ENCODE data around the gene HDHD5.

HDHD5 gene

DNA sequence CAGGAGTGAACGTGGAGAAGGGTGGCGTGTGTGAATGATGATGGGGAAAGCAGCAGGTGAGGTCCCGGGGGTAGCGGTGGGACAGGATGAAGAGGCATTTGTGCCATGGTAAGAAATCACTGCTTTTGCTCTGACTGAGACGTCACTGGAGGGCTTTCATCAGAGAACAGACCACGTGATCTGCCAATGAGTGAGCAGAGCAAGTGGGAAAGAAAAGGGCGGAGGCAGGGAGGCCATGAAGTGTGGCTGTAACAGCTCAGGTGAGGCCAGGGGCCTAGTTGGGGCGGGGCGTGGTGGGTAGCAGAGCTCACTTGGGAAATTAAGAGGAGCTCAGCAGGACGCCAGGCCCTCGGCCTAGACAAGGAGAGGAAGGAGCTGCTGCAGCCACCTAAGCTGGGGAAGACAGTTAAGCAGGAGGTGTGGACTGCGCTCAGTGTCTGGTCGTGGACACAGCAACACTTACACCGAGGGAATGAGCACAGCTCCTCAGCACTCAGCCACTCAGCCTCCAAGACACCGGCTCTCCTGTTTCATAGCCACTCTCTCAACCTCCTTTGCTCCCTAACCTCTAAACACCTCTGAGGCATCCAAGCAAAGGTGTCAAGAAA is 23.8 kb downstream of the HDHD5 start:
- Histone ChIP-seq H3K36me3 (ENCODE audit: control insufficient read depth in 1 of 2, insufficient read depth in 2 of 2, low read length in 2 of 2) (peaks cover 10 to 30% of the 10 kb centered on the region in 2 donors), H3K27me3 (ENCODE audit: low read depth, low read length) (no peaks in the 10 kb centered on the region), H3K4me1 (ENCODE audit: control insufficient read depth in 1 of 2, insufficient read depth in 2 of 2, low read length in 2 of 2) (no peaks in the 10 kb centered on the region), H3K9me3 (ENCODE audit: control insufficient read depth in 1 of 2, low read length in 2 of 2) (no peaks in the 10 kb centered on the region), H3K4me3 (ENCODE audit: low read depth in 1 of 2, low read length in 2 of 2) (no peak overlapping the region), H3K27ac (ENCODE audit: low read length) (no peak overlapping the region)

DNA sequence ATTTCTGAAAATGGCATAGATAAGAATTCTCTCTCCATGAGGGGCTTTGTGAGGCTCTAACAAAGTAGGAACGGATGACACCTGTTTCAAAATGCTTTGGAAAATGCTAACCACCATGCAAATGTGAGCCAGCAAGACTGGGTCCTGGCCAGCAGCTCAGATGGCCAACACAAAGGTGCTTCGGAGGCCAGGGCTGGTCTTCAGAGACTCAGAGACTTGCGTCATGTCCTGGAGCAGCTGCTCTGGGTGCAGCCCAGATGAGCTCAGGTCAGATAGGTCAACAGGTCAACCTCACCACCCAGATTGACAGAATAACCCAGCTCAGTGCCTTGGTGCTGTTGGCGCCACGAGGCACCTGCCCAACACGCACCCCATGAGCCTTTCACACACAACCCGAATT is 25.9 kb downstream of the HDHD5 start:
- peaks cover 0 to 12% of the 10 kb centered on the region in 2 donors for H3K36me3 ChIP-seq (ENCODE audit: control insufficient read depth in 1 of 2, insufficient read depth in 2 of 2, low read length in 2 of 2)
- H3K27me3 ChIP-seq (ENCODE audit: low read depth, low read length), result no peaks in the 10 kb centered on the region
- no peak overlapping the region for H3K27ac ChIP-seq (ENCODE audit: low read length)
- H3K9me3 ChIP-seq (ENCODE audit: control insufficient read depth in 1 of 2, low read length in 2 of 2), result no peaks in the 10 kb centered on the region
- H3K4me1 ChIP-seq (ENCODE audit: control insufficient read depth in 1 of 2, insufficient read depth in 2 of 2, low read length in 2 of 2), result no peaks in the 10 kb centered on the region
- no peak overlapping the region for H3K4me3 ChIP-seq (ENCODE audit: low read depth in 1 of 2, low read length in 2 of 2)

DNA sequence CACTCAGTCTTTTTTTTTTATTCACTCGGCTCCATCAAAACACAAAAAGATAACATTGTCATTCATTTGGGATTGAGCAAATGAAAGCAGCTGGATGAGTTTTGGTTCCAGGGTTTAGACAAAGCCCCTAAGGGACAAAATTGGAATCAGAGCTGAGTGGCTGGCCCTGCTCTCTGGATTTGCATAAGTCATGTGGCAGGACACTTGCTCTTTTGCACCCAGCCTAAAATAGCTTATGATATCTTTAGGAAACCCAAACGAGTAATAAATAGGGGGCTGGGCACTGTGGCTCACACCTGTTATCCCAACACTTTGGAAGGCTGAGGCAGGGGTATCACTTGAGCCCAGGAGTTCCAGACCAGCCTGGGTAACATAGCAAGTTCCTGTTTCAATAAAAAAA is 27.0 kb downstream of the HDHD5 start:
- H3K27ac ChIP-seq (ENCODE audit: low read length), result no peak overlapping the region
- H3K9me3 ChIP-seq (ENCODE audit: control insufficient read depth in 1 of 2, low read length in 2 of 2), result no peaks in the 10 kb centered on the region
- no peak overlapping the region for H3K4me3 ChIP-seq (ENCODE audit: low read depth in 1 of 2, low read length in 2 of 2)
- H3K36me3 ChIP-seq (ENCODE audit: control insufficient read depth in 1 of 2, insufficient read depth in 2 of 2, low read length in 2 of 2), result peaks cover 0 to 2% of the 10 kb centered on the region in 2 donors
- no peaks in the 10 kb centered on the region for H3K4me1 ChIP-seq (ENCODE audit: control insufficient read depth in 1 of 2, insufficient read depth in 2 of 2, low read length in 2 of 2)
- H3K27me3 ChIP-seq (ENCODE audit: low read depth, low read length), result no peaks in the 10 kb centered on the region

DNA sequence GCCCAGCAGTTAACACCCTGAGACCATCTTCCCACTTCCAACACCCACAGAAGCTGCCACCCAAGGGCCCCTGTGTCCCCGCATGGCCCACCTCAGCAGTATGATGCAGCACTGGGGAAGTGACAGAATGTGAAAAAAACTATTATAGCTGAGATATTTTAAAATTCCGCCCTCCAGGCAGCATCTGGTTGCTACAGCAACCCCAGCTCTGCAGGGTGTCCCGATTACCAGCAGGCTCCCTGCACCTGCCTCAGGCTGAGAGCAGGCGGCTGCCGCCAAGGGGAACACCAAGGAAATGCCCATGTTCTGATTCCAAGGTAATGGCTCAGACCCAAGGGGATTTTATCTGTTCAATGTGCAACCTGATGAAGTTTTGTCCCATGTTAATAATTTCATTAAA is 27.4 kb downstream of the HDHD5 start:
- H3K27me3 ChIP-seq (ENCODE audit: low read depth, low read length), result no peaks in the 10 kb centered on the region
- no peak overlapping the region for H3K4me3 ChIP-seq (ENCODE audit: low read depth in 1 of 2, low read length in 2 of 2)
- no peaks in the 10 kb centered on the region for H3K4me1 ChIP-seq (ENCODE audit: control insufficient read depth in 1 of 2, insufficient read depth in 2 of 2, low read length in 2 of 2)
- H3K27ac ChIP-seq (ENCODE audit: low read length), result no peak overlapping the region
- no peaks in the 10 kb centered on the region for H3K9me3 ChIP-seq (ENCODE audit: control insufficient read depth in 1 of 2, low read length in 2 of 2)
- no peaks in the 10 kb centered on the region for H3K36me3 ChIP-seq (ENCODE audit: control insufficient read depth in 1 of 2, insufficient read depth in 2 of 2, low read length in 2 of 2)

DNA sequence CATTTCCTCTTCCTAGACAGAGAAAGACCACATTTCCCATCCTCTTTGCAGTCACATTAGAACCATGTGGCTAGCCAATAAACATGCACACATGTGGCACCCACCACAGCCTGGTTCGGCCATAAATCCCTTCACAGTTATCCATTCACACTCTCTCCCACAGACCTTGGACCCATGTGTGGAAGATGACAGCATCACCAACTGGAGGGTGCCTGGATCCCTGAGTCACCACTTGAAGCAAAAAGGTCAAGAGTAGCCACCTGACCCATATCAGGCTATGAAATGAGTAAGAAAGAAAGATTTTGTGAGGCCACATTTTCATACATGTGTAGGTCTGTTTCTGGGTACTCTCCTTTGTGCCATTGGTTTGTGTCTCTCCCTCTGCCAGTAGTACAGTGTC is 28.9 kb downstream of the HDHD5 start:
- Histone ChIP-seq H3K27ac (ENCODE audit: low read length) (no peak overlapping the region), H3K27me3 (ENCODE audit: low read depth, low read length) (no peaks in the 10 kb centered on the region), H3K36me3 (ENCODE audit: control insufficient read depth in 1 of 2, insufficient read depth in 2 of 2, low read length in 2 of 2) (no peaks in the 10 kb centered on the region), H3K9me3 (ENCODE audit: control insufficient read depth in 1 of 2, low read length in 2 of 2) (no peaks in the 10 kb centered on the region), H3K4me1 (ENCODE audit: control insufficient read depth in 1 of 2, insufficient read depth in 2 of 2, low read length in 2 of 2) (no peaks in the 10 kb centered on the region), H3K4me3 (ENCODE audit: low read depth in 1 of 2, low read length in 2 of 2) (no peak overlapping the region)

DNA sequence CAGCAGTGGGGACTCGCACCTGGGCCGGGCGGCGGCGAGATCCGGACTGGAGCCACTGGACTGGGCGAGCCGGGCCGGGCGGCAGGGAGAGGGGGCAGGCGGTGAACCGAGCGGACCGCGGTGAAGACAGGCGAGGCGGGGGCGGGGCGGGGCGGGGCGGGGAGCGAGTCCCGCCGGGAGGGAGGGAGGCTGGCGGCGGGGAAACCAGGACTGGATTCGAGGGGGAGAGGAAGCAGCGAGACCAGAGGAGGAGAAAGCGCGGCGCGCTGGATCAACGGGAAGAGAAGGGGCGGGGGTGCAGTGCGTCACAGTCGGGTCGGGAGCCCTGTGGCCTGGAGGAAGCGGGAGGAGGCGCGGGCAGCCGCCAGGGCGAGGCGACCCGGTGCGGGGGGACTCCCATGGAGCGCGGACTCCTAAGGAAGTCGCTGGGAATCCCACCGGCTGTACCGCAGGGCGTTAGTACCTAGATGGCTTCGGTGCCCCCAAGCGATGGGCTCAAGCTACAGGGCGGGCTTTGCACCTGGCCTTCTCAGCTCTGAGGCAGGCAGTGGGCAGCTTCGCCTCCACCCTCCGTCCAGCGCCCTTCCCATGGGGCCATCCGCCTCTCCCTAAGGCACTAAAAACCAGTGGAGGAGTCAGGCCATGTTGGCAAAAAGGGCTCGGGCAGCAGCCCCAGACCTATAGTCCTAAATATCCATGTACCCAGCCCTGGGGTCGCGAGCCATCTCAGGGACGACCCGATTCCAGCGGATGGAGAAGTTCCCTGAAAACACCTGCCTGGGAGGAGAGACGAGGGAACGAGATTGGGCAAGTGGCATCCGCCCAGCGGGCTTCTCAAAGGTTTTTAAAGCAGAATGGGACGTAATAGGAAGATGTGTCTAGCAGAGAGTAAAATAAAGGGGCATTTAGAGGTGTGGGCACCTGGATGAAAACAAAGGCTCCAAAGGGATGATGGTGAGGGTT is 37.6 kb downstream of the HDHD5 start, which contains the start of gene TMEM121B:
TSS of gene TMEM121B (minus strand) at position 128 of the 963 bp plus-strand sequence. CDS start 233 bp downstream, outside the sequence.
- H3K4me3 ChIP-seq (ENCODE audit: low read depth in 1 of 2, low read length in 2 of 2), result peak within 1 kb of the TSS; percentile 17 to 69
- H3K27ac ChIP-seq (ENCODE audit: low read length), result no peak within 1 kb of the TSS
- H3K27me3 ChIP-seq (ENCODE audit: low read depth, low read length), result peaks cover 12% of the 10 kb centered on the region
- no peaks in the 10 kb centered on the region for H3K9me3 ChIP-seq (ENCODE audit: control insufficient read depth in 1 of 2, low read length in 2 of 2)
- no peaks in the 10 kb centered on the region for H3K36me3 ChIP-seq (ENCODE audit: control insufficient read depth in 1 of 2, insufficient read depth in 2 of 2, low read length in 2 of 2)
- peaks cover 0 to 15% of the 10 kb centered on the region in 2 donors for H3K4me1 ChIP-seq (ENCODE audit: control insufficient read depth in 1 of 2, insufficient read depth in 2 of 2, low read length in 2 of 2)

DNA sequence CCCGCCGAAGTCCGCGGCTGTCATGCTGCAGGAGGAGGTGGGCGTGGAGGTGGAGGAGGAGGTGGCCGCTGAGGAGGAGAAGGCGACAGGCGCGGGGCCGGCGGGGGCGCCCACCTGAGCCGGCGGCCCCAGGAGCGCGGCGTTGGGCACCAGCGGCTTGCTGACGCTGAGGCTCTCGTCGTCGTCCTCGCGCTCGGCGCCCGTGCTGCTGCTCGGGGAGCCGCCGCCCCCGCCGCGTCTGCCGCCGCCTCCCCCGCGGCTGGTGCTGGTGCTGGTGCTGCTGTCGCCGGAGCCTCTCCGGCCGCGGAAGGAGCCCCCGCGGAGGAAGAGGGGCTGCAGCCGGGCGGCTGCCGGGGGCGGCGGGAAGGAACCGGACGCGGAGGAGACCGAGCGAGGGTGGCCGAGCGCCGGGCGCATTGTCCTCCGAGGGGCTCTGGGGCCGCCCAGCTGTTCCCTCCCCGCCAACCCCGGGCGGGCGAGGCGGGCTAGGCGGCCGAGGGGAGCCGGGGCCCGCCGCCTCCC is 38.3 kb downstream of the HDHD5 start:
- Histone ChIP-seq H3K4me1 (ENCODE audit: control insufficient read depth in 1 of 2, insufficient read depth in 2 of 2, low read length in 2 of 2) (peaks cover 0 to 15% of the 10 kb centered on the region in 2 donors), H3K27me3 (ENCODE audit: low read depth, low read length) (peaks cover 12% of the 10 kb centered on the region), H3K9me3 (ENCODE audit: control insufficient read depth in 1 of 2, low read length in 2 of 2) (no peaks in the 10 kb centered on the region), H3K4me3 (ENCODE audit: low read depth in 1 of 2, low read length in 2 of 2) (peak overlapping the region in 1 of 2 donors; percentile 69), H3K27ac (ENCODE audit: low read length) (no peak overlapping the region), H3K36me3 (ENCODE audit: control insufficient read depth in 1 of 2, insufficient read depth in 2 of 2, low read length in 2 of 2) (no peaks in the 10 kb centered on the region)

DNA sequence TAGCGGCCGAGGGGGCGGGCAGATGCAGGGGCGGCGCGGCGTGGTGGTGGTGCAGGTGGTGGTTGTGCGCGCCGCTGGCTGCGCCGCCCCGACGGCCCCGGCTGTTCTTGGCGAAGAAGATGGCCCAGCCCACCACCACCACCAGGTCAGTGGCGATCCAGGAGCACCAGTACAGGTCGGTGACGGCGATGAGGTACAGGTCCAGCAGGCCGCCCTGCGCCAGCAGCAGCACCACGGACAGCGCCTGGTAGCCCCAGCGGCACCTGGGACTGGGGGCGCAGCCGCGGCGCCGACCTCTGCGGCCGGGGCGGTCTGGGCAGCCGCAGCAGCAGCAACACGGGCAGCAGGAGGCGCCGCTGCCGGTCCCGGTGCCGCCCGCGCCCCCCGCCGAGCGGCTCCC is 38.8 kb downstream of the HDHD5 start:
- H3K27ac ChIP-seq (ENCODE audit: low read length), result no peak overlapping the region
- no peaks in the 10 kb centered on the region for H3K36me3 ChIP-seq (ENCODE audit: control insufficient read depth in 1 of 2, insufficient read depth in 2 of 2, low read length in 2 of 2)
- H3K27me3 ChIP-seq (ENCODE audit: low read depth, low read length), result peaks cover 12% of the 10 kb centered on the region
- H3K9me3 ChIP-seq (ENCODE audit: control insufficient read depth in 1 of 2, low read length in 2 of 2), result no peaks in the 10 kb centered on the region
- peaks cover 0 to 15% of the 10 kb centered on the region in 2 donors for H3K4me1 ChIP-seq (ENCODE audit: control insufficient read depth in 1 of 2, insufficient read depth in 2 of 2, low read length in 2 of 2)
- H3K4me3 ChIP-seq (ENCODE audit: low read depth in 1 of 2, low read length in 2 of 2), result peak overlapping the region in 1 of 2 donors; percentile 69

DNA sequence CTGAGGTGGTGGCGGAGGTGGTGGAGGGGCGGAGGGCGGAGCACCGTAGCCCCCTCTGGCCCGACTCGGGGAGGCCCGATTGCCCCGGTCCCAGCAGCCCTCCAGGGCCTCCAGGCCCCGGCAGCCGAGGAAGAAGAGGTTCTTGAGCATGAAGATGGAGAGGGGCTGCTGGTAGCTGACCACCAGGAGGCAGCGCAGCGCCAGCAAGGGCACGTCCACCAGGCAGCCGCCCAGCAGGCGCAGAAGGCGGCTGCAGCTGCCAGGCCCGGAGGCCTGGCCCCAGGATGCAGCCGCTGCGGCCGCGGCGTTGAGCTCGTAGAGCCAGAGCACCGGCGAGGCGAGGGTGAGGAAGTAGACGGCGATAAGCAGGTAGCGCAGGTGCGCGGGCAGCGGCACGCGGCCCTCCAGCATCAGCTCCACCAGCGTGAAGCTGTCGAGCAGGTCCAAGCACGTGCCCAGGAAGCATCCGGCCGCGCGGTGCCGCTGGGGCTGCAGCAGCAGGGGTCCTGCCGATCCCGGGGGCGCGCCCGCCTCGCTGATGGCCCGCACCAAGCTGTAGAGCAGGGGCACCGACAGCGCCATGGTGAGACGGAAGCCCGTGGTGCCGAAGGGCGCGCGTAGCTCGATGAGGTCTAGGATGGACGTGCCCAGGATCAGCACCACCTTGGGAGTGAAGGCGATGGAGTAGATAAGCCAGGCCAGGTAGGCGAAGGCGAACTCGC is 39.4 kb downstream of the HDHD5 start:
- H3K27me3 ChIP-seq (ENCODE audit: low read depth, low read length), result peaks cover 12% of the 10 kb centered on the region
- no peaks in the 10 kb centered on the region for H3K36me3 ChIP-seq (ENCODE audit: control insufficient read depth in 1 of 2, insufficient read depth in 2 of 2, low read length in 2 of 2)
- no peak overlapping the region for H3K4me3 ChIP-seq (ENCODE audit: low read depth in 1 of 2, low read length in 2 of 2)
- no peak overlapping the region for H3K27ac ChIP-seq (ENCODE audit: low read length)
- H3K4me1 ChIP-seq (ENCODE audit: control insufficient read depth in 1 of 2, insufficient read depth in 2 of 2, low read length in 2 of 2), result peaks cover 0 to 15% of the 10 kb centered on the region in 2 donors
- no peaks in the 10 kb centered on the region for H3K9me3 ChIP-seq (ENCODE audit: control insufficient read depth in 1 of 2, low read length in 2 of 2)

DNA sequence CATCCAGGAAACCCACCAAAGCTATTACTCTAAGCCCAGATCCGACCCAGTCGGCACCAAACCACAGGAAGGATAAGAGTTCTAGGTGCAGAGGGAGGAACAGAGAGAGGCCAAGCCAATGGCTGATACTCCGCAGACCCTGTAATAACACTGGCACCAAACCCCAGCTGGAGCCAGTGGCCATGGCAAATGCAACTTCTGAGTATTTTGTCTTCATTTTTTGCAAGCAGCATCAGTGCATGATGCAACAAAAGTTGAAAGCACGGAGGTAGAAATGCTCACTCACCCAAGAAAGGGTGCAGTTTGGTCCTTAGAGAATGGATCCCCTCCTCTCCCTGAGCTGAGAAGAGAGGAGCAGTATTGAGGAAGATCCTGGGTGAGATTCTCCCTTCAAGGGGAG is 40.7 kb downstream of the HDHD5 start:
- Histone ChIP-seq H3K9me3 (ENCODE audit: control insufficient read depth in 1 of 2, low read length in 2 of 2) (no peaks in the 10 kb centered on the region), H3K4me3 (ENCODE audit: low read depth in 1 of 2, low read length in 2 of 2) (no peak overlapping the region), H3K27ac (ENCODE audit: low read length) (no peak overlapping the region), H3K36me3 (ENCODE audit: control insufficient read depth in 1 of 2, insufficient read depth in 2 of 2, low read length in 2 of 2) (no peaks in the 10 kb centered on the region), H3K27me3 (ENCODE audit: low read depth, low read length) (peaks cover 12% of the 10 kb centered on the region), H3K4me1 (ENCODE audit: control insufficient read depth in 1 of 2, insufficient read depth in 2 of 2, low read length in 2 of 2) (peaks cover 0 to 15% of the 10 kb centered on the region in 2 donors)

DNA sequence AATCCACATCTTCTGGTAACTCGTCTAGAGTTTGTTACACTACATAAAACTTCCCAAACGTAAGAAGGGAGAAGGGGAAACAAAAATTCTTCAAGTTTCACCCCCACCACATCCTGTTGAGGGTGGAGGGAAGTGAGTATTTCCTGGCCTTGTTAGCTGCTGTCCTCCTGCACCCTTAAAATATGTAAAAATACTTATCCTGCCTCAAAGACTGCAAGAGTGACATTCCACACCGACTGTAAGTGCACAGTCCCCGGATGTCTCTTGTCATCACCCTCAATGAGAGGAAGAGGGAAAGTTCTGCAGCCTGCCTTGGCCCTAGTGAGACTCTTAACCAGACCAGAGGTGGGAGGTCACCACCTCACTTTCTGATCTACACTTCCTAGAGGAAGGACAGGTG is 41.2 kb downstream of the HDHD5 start:
- Histone ChIP-seq H3K9me3 (ENCODE audit: control insufficient read depth in 1 of 2, low read length in 2 of 2) (no peaks in the 10 kb centered on the region), H3K36me3 (ENCODE audit: control insufficient read depth in 1 of 2, insufficient read depth in 2 of 2, low read length in 2 of 2) (no peaks in the 10 kb centered on the region), H3K4me3 (ENCODE audit: low read depth in 1 of 2, low read length in 2 of 2) (no peak overlapping the region), H3K27me3 (ENCODE audit: low read depth, low read length) (peaks cover 12% of the 10 kb centered on the region), H3K4me1 (ENCODE audit: control insufficient read depth in 1 of 2, insufficient read depth in 2 of 2, low read length in 2 of 2) (peaks cover 0 to 15% of the 10 kb centered on the region in 2 donors), H3K27ac (ENCODE audit: low read length) (no peak overlapping the region)
